ENCODE results near the gene PRTG. TPM values are rescaled to one million over a fixed set of nuclear protein-coding genes. Genes with fewer than 3 reads are reported as not detected.

Gene PRTG
- total RNA-seq, 1 donor from 2014 or later: 0.56 TPM

Other genes starting within 250 kb of the PRTG start
- 1.1 TPM for gene DNAAF4, start 234.9 kb downstream of the PRTG start, total RNA-seq
- gene PYGO1, start 154.8 kb downstream of the PRTG start, total RNA-seq: 1.8 TPM

All from esophagus mucosa (tissue), 1 donor.